Measurements from ENCODE around the gene PRELID3B. TPM values are rescaled to one million over a fixed set of nuclear protein-coding genes. Genes with fewer than 3 reads are reported as not detected.

The PRELID3B gene
- total and polyA plus RNA-seq, 2 of the 13 experiments (the other 11 are each of a cell fraction or from before 2014, with no cell fraction given): 23.3 to 42.6 TPM

GRCh38 chr20:59017493-59018231 lies 24.9 kb downstream of the PRELID3B start (continued):
- TF ChIP-seq MTERF4 (CRISPR knock-in tag; IDR thresholded peaks at IDR 0.05) (no peak), CBX1 (IDR thresholded peaks at IDR 0.05; ENCODE audit: low read depth) (no peak), ARNT2 (CRISPR knock-in tag; IDR thresholded peaks at IDR 0.05; ENCODE audit: low read depth) (no peak), BCLAF1 (IDR thresholded peaks at IDR 0.05) (no peak), NRL (CRISPR knock-in tag; IDR thresholded peaks at IDR 0.05; ENCODE audit: borderline replicate concordance) (peak; percentile 67; the same call in 1 of the 2 replicates), HMG20B (CRISPR knock-in tag; conservative IDR thresholded peaks at IDR 0.05) (no peak), ZFP62 (CRISPR knock-in tag; IDR thresholded peaks at IDR 0.05) (no peak), U2AF2 (IDR thresholded peaks at IDR 0.05; ENCODE audit: low read depth, low read length) (no peak), ZNF512 (CRISPR knock-in tag; IDR thresholded peaks at IDR 0.05) (no peak)

Data from HepG2 (cell line).